GM10266 (cell line): ENCODE measurements around the gene SLC5A2.
"Not testable (repeated sequence)": the region's sequence is repeated elsewhere in the genome, so short reads cannot be mapped to it uniquely, and the experiment has no call there.

Experiments used
- DNase-seq: peaks from one replicate; pipeline ENCODE4 v3.0.0; 2012; ENCODE audit errors: extremely low spot score
- CTCF ChIP-seq: IDR thresholded peaks from 2 replicates; pipeline ENCODE4 v1.5.1; 2012; ENCODE audit warnings: mild to moderate bottlenecking, low read depth; ENCODE audit not compliant: control insufficient read depth, insufficient read depth; ENCODE audit errors: missing control alignments

SLC5A2 gene

GRCh38 chr16:31537362-31538242 is 54.7 kb downstream of the SLC5A2 start:
- DNase-seq: no peak

GRCh38 chr16:31538243-31538598 is 55.3 kb downstream of the SLC5A2 start:
- DNase-seq: not testable (repeated sequence)

More at GRCh38 chr16:31537362-31538242, 54.7 kb downstream of the SLC5A2 start:
- no peak for TF ChIP-seq CTCF

DNA sequence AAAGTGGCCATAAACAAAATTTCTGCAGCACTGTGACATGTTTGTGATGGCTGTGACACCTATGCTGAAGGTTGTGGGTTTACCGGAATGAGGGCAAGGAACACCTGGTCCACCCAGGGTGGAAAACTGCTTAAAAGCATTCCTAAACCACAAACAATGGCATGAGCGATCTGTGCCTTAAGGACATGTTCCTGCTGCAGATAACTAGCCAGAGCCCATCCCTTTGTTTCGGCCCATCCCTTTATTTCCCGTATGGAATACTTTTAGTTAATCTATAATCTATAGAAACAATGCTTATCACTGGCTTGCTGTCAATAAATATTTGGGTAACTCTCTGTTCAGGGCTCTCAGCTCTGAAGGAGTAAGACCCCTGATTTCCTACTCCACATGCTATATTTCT is 56.8 kb downstream of the SLC5A2 start:
- not testable (repeated sequence) for DNase-seq
